Measurements from ENCODE around the gene MKRN1.
"Not testable (repeated sequence)": the region's sequence is repeated elsewhere in the genome, so short reads cannot be mapped to it uniquely, and the experiment has no call there.

Gene MKRN1

GRCh38 chr7:140426130-140426529, 53.2 kb downstream of the MKRN1 start:
- H3K9me3 Mint-ChIP-seq (ENCODE audit: low read depth), result no peaks in the 10 kb centered on the region
- no peak overlapping the region for H3K27ac Mint-ChIP-seq
- H3K4me1 Mint-ChIP-seq (ENCODE audit: low read depth), result no peaks in the 10 kb centered on the region
- H3K4me3 Mint-ChIP-seq, result no peak overlapping the region
- peaks cover 8% of the 10 kb centered on the region for H3K36me3 Mint-ChIP-seq
- H3K27me3 Mint-ChIP-seq, result no peaks in the 10 kb centered on the region

- Mint-ChIP-seq H3K36me3 (peaks cover 8% of the 10 kb centered on the region), H3K4me3 (no peak overlapping the region), H3K27me3 (no peaks in the 10 kb centered on the region), H3K27ac (no peak overlapping the region), H3K9me3 (ENCODE audit: low read depth) (no peaks in the 10 kb centered on the region), H3K4me1 (ENCODE audit: low read depth) (no peaks in the 10 kb centered on the region)
Measured at GRCh38 chr7:140425718-140426117, 53.6 kb downstream of the MKRN1 start.

GRCh38 chr7:140423501-140423900, 55.8 kb downstream of the MKRN1 start:
- peaks cover 8% of the 10 kb centered on the region for H3K36me3 Mint-ChIP-seq
- no peak overlapping the region for H3K4me3 Mint-ChIP-seq
- no peaks in the 10 kb centered on the region for H3K4me1 Mint-ChIP-seq (ENCODE audit: low read depth)
- no peak overlapping the region for H3K27ac Mint-ChIP-seq
- no peaks in the 10 kb centered on the region for H3K9me3 Mint-ChIP-seq (ENCODE audit: low read depth)
- no peaks in the 10 kb centered on the region for H3K27me3 Mint-ChIP-seq

- no peaks in the 10 kb centered on the region for H3K27me3 Mint-ChIP-seq
- no peak overlapping the region for H3K4me3 Mint-ChIP-seq
- H3K36me3 Mint-ChIP-seq, result peaks cover 7% of the 10 kb centered on the region
- H3K4me1 Mint-ChIP-seq (ENCODE audit: low read depth), result peaks cover 9% of the 10 kb centered on the region
- no peaks in the 10 kb centered on the region for H3K9me3 Mint-ChIP-seq (ENCODE audit: low read depth)
- no peak overlapping the region for H3K27ac Mint-ChIP-seq
Measured at GRCh38 chr7:140421521-140421920, 57.8 kb downstream of the MKRN1 start.

- Mint-ChIP-seq H3K27ac (no peak overlapping the region), H3K27me3 (no peaks in the 10 kb centered on the region), H3K4me1 (ENCODE audit: low read depth) (peaks cover 9% of the 10 kb centered on the region)
Measured at GRCh38 chr7:140418653-140419052, 60.7 kb downstream of the MKRN1 start.

GRCh38 chr7:140418156-140418472, 61.2 kb downstream of the MKRN1 start:
- H3K36me3 Mint-ChIP-seq, result peaks cover 11% of the 10 kb centered on the region
- H3K27me3 Mint-ChIP-seq; H3K4me1 Mint-ChIP-seq (ENCODE audit: low read depth); H3K4me3 Mint-ChIP-seq; H3K9me3 Mint-ChIP-seq (ENCODE audit: low read depth); H3K27ac Mint-ChIP-seq: not testable (repeated sequence)

More at GRCh38 chr7:140418653-140419052, 60.7 kb downstream of the MKRN1 start:
- no peak overlapping the region for H3K4me3 Mint-ChIP-seq
- peaks cover 11% of the 10 kb centered on the region for H3K36me3 Mint-ChIP-seq
- no peaks in the 10 kb centered on the region for H3K9me3 Mint-ChIP-seq (ENCODE audit: low read depth)

GRCh38 chr7:140417456-140418155, 61.7 kb downstream of the MKRN1 start:
- no peaks in the 10 kb centered on the region for H3K27me3 Mint-ChIP-seq
- H3K27ac Mint-ChIP-seq, result peak overlapping the region; percentile 67
- H3K9me3 Mint-ChIP-seq (ENCODE audit: low read depth), result no peaks in the 10 kb centered on the region
- no peak overlapping the region for H3K4me3 Mint-ChIP-seq
- H3K4me1 Mint-ChIP-seq (ENCODE audit: low read depth), result peaks cover 9% of the 10 kb centered on the region
- peaks cover 13% of the 10 kb centered on the region for H3K36me3 Mint-ChIP-seq

- Mint-ChIP-seq H3K36me3 (peaks cover 14% of the 10 kb centered on the region), H3K9me3 (ENCODE audit: low read depth) (no peaks in the 10 kb centered on the region), H3K27me3 (no peaks in the 10 kb centered on the region), H3K4me3 (no peak overlapping the region), H3K27ac (no peak overlapping the region), H3K4me1 (ENCODE audit: low read depth) (peaks cover 9% of the 10 kb centered on the region)
Measured at GRCh38 chr7:140416560-140416959, 62.7 kb downstream of the MKRN1 start.

GRCh38 chr7:140415816-140416215, 63.5 kb downstream of the MKRN1 start:
- peaks cover 14% of the 10 kb centered on the region for H3K36me3 Mint-ChIP-seq
- not testable (repeated sequence) for H3K4me1 Mint-ChIP-seq (ENCODE audit: low read depth); H3K27ac Mint-ChIP-seq; H3K4me3 Mint-ChIP-seq; H3K9me3 Mint-ChIP-seq (ENCODE audit: low read depth); H3K27me3 Mint-ChIP-seq

- peaks cover 14% of the 10 kb centered on the region for H3K36me3 Mint-ChIP-seq
- H3K4me3 Mint-ChIP-seq, result no peak overlapping the region
- H3K27me3 Mint-ChIP-seq, result no peaks in the 10 kb centered on the region
- H3K27ac Mint-ChIP-seq, result no peak overlapping the region
- no peaks in the 10 kb centered on the region for H3K9me3 Mint-ChIP-seq (ENCODE audit: low read depth)
- H3K4me1 Mint-ChIP-seq (ENCODE audit: low read depth), result peaks cover 9% of the 10 kb centered on the region
Measured at GRCh38 chr7:140415361-140415760, 63.9 kb downstream of the MKRN1 start.

- peaks cover 33% of the 10 kb centered on the region for H3K4me1 Mint-ChIP-seq (ENCODE audit: low read depth)
- no peaks in the 10 kb centered on the region for H3K9me3 Mint-ChIP-seq (ENCODE audit: low read depth)
- peaks cover 8% of the 10 kb centered on the region for H3K36me3 Mint-ChIP-seq
- peak overlapping the region; percentile 97 for H3K27ac Mint-ChIP-seq
- no peaks in the 10 kb centered on the region for H3K27me3 Mint-ChIP-seq
- H3K4me3 Mint-ChIP-seq, result peak overlapping the region; percentile 96
Measured at GRCh38 chr7:140404565-140405065, 74.7 kb downstream of the MKRN1 start.

- Mint-ChIP-seq H3K9me3 (ENCODE audit: low read depth) (no peaks in the 10 kb centered on the region), H3K4me1 (ENCODE audit: low read depth) (peaks cover 33% of the 10 kb centered on the region), H3K27me3 (no peaks in the 10 kb centered on the region), H3K36me3 (peaks cover 8% of the 10 kb centered on the region), H3K4me3 (peak within 1 kb of the TSS; percentile 96), H3K27ac (peak within 1 kb of the TSS; percentile 97)
Measured at GRCh38 chr7:140403878-140404564, 75.3 kb downstream of the MKRN1 start, which contains the start of gene RAB19. TSS of gene RAB19 (plus strand) at chr7:140404058. CDS start at chr7:140407647, 3,589 bp downstream.
